Panc1 (cell line): Measurements from ENCODE around the gene ZKSCAN8.

ENCODE experiments used
- CTCF ChIP-seq: fragments of 450-650 bp; IDR thresholded peaks from 2 replicates; pipeline ENCODE4 v1.5.1; 2017; ENCODE audit warnings: mild to moderate bottlenecking
- POLR2AphosphoS5 ChIP-seq: IDR thresholded peaks from 2 replicates; pipeline ENCODE4 v1.6.1; 2012; ENCODE audit warnings: mild to moderate bottlenecking, low read depth, low read length, moderate library complexity
- SIN3A ChIP-seq: IDR thresholded peaks from 2 replicates; pipeline ENCODE4 v1.6.1; 2012; ENCODE audit warnings: low read depth, mild to moderate bottlenecking, low read length, moderate library complexity, borderline replicate concordance; ENCODE audit not compliant: insufficient read depth

- TF ChIP-seq CTCF (no peak), SIN3A (no peak), POLR2AphosphoS5 (no peak)
Measured at GRCh38 chr6:28206928-28207509, 65.3 kb downstream of the ZKSCAN8 start.
